RCC 7860 (cell line): Measurements from ENCODE around the gene PPARG.
"Not testable (repeated sequence)": the region's sequence is repeated elsewhere in the genome, so short reads cannot be mapped to it uniquely, and the experiment has no call there.

Source experiments
- DNase-seq: peaks from one replicate; pipeline ENCODE4 v3.0.0-alpha.2; 2015; ENCODE audit warnings: low spot score
- FAIRE-seq: peaks from 2 replicates; lab custom pipeline; 2012; peaks lifted over from hg19 to GRCh38; lab: Jason Lieb, UNC

The PPARG gene

GRCh38 chr3:12371525-12372140 lies 82.8 kb downstream of the PPARG start:
- no peak for FAIRE-seq
- DNase-seq, result no peak

- FAIRE-seq (no peak), DNase-seq (no peak)
Measured at GRCh38 chr3:12372741-12373280, 83.9 kb downstream of the PPARG start.

GRCh38 chr3:12375572-12375971 lies 86.7 kb downstream of the PPARG start:
- FAIRE-seq, result no peak
- no peak for DNase-seq

GRCh38 chr3:12379640-12380429 lies 91.0 kb downstream of the PPARG start:
- FAIRE-seq, result no peak

GRCh38 chr3:12380461-12380860 lies 91.6 kb downstream of the PPARG start:
- DNase-seq, result no peak
- no peak for FAIRE-seq

More at GRCh38 chr3:12379640-12380429, 91.0 kb downstream of the PPARG start:
- no peak for DNase-seq

- FAIRE-seq, result no peak
- no peak for DNase-seq
Measured at GRCh38 chr3:12381199-12381598, 92.3 kb downstream of the PPARG start.

- FAIRE-seq (no peak), DNase-seq (no peak)
Measured at GRCh38 chr3:12383218-12383617, 94.3 kb downstream of the PPARG start.

GRCh38 chr3:12384451-12385233 lies 95.8 kb downstream of the PPARG start:
- FAIRE-seq (no peak), DNase-seq (no peak)

- not testable (repeated sequence) for FAIRE-seq, DNase-seq
Measured at GRCh38 chr3:12386514-12387291, 97.8 kb downstream of the PPARG start.

GRCh38 chr3:12388185-12388584 lies 99.3 kb downstream of the PPARG start:
- no peak for FAIRE-seq
- no peak for DNase-seq

GRCh38 chr3:12392101-12392878 lies 103.4 kb downstream of the PPARG start:
- no peak for FAIRE-seq
- DNase-seq, result no peak

GRCh38 chr3:12393894-12394293 lies 105.0 kb downstream of the PPARG start:
- FAIRE-seq, result no peak
- no peak for DNase-seq

GRCh38 chr3:12394569-12395271 lies 105.8 kb downstream of the PPARG start:
- no peak for DNase-seq
- no peak for FAIRE-seq

GRCh38 chr3:12395349-12396012 lies 106.6 kb downstream of the PPARG start:
- no peak for DNase-seq
- FAIRE-seq, result no peak

GRCh38 chr3:12396471-12396870 lies 107.6 kb downstream of the PPARG start:
- peak; percentile 69 for FAIRE-seq
- DNase-seq, result peak; percentile 29

- no peak for DNase-seq
- FAIRE-seq, result no peak
Measured at GRCh38 chr3:12399226-12399625, 110.4 kb downstream of the PPARG start.

GRCh38 chr3:12400616-12401194 lies 111.8 kb downstream of the PPARG start:
- peak; percentile 74 for DNase-seq
- peak; percentile 90 for FAIRE-seq

- FAIRE-seq, result no peak
- peak; percentile 19 for DNase-seq
Measured at GRCh38 chr3:12401208-12401607, 112.3 kb downstream of the PPARG start.
